NCI-H1417 treated with DMSO at 0.1 percent for 48 hours (cell line): ENCODE measurements around the gene SRP9.
"Not testable (repeated sequence)": the region's sequence is repeated elsewhere in the genome, so short reads cannot be mapped to it uniquely, and the experiment has no call there.

Experiments
- DNase-seq: peaks from one replicate; lab custom pipeline; 2025; lab: John Stamatoyannopoulos, UW

SRP9 gene

DNA sequence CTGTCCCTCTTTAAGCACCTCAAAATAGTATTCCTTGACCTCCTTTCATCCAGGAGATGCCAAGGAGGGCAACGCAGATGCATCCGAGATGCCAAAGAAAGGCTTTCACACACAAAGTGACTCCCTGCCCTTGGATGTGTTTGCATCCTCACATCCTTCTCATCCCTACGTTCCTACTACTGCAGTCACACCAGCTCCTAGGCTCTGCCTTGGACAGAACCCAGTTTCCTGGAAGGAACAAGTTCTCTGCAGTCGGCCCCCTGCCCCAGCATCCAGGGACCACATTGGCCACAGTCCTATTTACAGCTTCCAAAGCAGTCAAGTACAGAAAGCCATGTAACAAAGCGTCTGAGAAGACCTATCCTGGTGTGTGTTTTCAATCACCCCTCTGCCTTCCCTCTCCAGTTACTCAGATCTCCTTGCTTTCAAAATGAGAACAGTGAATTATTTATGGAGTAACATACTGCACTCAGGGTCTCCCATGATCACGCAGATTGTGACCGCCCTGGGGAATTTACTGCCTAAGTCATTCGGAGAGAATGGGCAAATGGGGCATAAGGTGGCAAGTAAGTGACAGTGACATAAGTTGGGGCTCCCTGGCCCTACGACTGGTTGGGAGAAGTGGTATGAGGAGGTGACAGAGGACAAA is 21.8 kb upstream of the SRP9 start:
- DNase-seq, result no peak

DNA sequence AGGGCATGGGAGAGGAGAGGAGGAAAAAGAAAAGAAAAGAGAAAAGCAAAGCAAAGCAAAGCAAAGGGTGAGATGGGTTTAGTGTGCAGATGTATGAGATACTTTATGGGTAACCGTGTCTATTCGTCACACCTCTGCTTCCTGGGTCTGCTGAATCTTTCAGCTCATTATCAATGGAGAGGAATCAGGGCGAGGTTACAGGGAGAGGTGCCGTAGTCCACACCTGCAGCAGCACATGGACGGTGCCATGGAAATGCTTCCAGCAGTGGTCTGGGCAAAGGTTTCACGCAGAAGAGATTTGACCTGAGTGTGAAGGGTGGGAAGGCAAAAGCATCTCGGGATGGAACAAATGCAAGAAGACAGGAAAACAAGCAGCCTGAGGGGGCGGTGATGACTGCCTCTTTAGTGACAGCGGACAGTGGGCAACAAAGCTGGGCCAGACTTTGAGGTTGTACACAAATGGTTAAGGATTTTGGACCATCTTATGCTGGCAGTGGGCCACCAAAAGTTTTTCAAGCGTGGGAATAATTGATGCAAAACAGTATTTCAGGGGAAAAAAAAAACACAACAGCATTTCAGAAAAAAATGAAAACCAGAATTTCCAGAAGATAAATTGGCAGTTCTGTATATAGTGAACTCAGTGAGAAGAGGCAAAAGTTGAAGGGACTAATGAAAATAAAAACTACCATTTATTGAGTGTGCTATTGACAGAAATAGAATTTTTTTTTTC is 19.5 kb upstream of the SRP9 start:
- no peak for DNase-seq

DNA sequence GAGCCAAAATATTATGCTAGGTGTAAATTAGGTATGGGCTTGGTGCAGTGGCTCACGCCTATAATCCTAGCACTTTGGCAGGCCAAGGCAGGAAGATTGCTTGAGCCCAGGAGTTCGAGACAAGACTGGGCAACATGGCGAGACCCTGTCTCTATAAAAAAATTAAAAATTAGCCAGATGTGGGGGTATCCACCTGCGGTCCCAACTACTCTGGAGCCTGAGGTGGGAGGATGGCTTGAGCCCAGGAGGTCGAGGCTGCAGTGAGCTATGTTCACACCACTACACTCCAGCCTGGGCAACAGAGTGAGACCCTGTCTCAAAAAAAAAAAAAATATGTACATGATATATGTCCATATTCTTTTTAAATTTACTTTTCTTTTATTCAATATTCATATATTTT is 17.7 kb upstream of the SRP9 start:
- not testable (repeated sequence) for DNase-seq

DNA sequence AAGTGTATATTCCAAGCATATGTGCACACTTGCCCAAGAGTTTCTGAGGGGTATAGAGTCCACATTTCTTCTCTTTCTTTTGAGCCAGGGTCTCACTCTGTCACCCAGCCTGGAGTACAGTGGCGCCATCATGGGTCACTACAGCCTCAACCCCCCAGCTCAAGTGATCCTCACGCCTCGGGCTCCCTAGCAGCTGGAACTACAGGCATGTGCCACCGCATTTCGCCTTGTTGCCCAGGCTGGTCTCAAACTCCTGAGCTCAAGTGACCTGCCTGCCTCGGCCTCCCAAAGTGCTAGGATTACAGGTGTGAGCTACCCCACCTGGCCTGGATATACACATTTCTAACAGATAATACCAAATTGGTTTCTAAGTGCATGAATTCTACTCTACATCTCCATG is 17.1 kb upstream of the SRP9 start:
- no peak for DNase-seq

DNA sequence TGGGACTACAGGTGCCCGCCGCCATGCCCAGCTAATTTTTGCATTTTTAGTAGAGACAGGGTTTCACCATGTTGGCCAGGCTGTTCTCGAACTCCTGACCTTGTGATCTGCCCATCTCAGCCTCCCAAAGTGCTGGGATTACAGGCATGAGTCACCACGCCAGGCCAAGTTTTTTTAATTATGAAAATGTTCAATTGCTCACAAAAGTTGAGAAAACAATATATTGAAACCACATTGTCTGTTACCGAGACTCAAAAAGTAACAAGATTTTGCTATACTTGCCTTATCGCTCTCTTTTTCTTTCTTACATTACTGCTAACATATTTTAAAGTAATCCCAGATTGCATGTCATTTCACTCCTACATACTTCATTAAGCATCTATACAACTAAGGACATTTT is 16.2 kb upstream of the SRP9 start:
- not testable (repeated sequence) for DNase-seq

DNA sequence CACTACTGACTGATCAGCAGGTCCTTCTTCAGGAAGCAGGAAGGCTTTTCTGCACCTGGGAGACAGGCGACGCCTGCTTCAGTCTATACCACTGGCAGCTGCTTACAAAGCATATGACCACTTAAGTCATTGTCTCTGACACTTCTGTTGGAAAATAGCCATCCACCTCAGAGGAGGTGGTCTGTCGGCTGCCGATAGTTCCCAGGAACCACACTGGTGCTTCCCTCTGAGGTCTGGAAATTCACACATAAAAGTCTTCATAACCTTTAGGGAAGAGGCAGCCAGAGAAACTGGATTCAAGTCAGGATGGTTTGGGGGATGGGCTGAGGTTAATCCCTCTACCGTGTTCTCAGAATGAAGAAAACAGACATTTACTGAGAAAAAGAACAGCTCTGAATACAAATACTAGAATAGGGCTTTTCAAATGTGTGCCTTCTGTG is 15.6 kb upstream of the SRP9 start:
- DNase-seq, result no peak

DNA sequence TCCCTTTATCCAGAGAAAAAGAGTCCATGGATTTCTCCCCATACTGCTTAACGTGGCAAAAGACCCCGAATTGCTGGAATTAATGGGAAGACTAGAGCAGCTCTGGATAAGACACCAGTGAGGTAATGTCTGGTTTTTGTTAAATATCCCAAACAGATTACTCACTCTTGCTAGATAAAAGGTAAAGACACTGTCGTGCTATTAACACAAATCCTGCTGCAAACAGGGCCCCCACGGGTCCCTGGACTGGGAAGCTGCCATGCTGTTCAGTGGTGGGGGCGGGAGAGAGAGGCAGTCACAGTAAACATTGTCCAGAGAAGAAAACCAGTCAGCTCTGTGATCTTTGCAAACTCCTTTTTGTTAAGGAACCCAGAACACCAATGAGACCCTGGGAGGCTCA is 15.2 kb upstream of the SRP9 start:
- no peak for DNase-seq

DNA sequence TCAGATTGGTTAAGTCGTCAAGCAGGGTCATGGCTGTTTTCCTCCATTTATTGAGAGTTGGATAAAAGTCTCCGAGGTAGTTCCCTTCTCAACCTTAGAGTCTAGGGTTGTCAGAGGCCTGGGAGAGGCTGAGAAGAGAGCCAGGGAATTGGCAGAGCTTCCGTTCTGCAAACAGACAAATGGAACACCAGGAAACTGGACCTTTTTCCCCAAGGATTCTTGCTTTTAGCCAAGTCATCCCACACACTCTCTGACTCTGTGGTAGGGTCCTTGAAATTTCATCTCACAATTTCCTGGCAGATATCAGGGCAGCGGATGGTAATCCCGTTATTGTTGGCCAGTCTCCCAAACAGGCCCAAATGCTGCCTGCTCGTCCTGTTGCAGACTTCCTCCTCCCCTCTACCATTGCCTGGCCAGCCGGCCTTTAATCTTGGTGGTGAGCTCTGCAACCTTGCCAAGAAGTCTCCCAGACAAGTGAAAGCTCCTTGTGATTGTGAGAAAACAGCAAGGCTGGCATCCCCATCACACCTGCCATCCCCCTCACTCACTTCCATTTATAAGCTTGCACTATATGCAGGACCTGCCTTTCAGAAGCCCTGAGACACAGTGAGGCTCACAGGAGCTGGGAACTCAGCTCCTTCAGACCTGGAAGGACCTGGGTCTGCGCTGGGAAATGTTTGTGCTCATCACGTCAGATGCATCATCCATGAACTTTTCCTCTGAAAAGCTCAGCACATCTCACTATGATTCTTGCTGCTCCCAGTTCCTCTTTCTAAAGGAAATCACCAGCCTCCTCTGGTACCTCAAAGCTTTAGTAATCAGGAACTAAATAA is 13.7 kb upstream of the SRP9 start:
- DNase-seq, result no peak

DNA sequence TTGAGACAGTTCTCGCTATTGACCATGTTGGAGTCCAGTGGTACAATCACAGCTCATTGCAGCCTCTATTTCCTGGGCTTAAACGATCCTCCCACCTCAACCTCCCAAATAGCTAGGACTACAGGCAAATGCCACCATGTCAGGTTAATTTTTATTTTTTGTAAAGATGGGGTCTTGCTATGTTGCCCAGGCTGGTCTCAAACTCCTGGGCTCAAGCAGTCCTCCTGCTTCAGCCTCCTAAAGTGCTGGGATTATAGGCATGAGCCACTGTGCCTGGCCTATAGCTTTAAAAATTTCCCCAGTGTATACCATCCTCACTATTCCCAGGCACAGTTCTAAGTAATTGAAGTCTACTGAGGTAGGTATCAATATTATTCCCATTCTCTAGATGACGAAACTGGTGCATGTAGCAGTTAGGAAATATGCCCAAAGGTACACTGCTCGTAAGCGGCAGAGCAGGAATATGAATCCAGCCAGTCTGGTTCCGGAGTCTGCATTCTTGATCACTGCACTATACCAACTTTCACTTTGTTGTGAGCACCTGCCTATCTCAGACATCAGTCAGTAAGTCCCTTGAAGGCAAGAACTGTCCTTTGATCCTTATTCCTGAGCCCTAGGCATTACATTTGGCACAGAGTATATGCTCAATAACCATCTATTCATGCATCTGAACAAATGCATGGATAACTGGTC is 11.5 kb upstream of the SRP9 start:
- no peak for DNase-seq

DNA sequence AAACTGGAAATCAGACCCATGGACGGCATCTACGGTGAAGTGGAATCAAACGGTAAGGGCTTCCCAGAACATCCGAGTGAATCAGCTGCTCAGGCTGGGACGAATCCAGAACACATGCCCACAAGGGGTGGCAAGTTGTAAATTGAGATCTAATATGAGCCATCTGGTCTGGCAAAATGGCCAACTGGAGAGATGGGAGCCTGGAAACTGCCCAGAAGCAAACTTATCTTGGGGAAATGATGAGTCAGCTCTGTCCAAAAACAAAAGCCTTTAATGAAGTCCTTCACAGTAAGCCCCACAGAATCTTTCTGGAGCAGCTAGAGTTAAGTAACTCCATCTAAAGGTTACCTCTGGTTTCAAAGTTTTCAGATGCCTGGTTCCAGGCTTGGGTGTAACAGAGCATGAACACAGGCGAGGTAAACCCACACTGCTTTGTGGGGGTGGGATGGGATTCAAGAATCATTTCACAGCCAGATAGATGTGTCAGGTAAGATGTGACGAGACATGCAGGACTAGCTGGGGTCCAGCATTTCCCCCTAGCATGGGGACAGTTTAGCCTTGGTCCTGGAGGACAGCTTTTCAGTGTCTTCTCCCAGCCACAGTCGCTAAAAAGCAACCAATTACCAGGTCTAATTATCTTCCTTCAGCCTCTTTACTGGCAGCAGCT is 10.5 kb upstream of the SRP9 start:
- DNase-seq, result no peak

DNA sequence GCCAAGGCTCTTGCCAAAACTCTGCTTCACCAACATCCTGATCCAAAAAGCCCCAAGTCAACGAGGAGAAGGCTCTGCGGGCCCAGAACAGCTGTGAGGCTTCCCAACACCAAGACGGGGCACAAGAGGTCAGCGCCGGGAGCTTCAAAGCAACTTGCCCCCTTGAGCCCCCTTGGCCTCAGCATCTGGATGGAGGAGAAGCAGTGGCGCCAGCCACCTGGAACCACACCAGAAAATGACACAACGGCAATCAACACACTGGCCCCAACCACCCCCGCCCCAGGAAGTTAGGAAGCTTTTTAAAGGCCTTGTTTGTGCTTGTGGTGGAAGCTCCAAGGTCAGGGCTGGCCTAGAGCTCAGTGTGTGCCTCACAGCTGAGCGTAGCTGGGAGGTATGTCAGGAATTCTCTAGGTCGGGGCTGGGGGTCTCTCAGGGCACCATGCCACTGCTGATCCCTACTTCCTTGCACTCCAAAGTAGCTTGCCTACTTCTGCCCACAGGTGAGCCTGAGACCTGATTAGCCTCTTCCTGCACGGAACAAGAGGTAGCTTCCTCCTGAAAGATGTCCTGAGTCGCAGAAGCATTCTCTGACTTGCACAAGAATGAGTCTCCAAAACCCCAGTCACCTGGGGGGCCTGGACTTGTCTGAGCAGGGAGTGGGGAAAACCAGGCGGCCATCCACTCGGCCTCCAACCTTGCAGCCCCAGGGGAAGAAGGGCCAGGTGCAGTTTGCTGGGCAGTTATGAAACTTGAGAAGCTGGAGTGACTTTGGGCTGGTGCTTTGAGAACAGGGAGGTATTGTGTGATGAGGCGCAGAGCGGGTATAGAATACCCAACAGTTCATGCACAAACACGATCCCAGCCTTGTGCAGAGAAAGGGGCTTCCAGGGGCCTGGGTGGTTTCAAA is 9.7 kb upstream of the SRP9 start:
- no peak for DNase-seq

DNA sequence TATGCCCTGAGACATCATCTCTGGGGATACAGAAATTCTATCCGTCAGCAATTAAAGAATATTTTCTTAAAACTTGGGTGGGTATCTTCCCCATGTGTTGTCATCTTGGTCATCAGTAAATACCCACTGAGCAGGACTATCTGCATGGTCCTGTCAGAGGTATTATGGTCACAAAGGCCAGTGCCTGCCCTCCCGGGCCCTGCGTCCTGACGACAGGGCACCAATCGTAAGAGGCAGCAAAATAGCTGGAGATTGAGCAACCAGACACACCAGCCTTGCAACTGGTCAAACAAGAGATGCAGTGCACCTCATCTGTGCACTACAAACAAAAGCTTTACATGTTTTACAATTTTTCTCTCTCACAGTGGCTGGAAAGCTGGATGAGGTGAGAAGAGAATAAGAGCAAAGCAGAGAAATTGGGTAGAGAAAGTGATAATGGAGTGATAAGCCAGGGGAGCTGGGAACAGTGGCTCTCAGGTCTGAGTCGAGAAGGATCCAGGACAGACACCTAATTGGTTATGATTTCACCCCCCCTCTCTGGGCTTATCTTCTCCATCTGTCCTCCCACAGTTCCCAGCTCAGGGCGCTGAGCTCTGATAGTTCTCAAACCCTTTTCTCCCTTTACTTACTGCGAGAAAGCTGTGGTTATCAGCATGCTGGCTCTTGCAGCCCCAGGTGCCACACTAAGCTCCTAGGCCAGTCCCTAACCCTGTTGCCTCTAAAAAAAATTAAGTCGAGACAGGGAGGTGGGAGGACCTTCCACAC is 8.8 kb upstream of the SRP9 start:
- no peak for DNase-seq

DNA sequence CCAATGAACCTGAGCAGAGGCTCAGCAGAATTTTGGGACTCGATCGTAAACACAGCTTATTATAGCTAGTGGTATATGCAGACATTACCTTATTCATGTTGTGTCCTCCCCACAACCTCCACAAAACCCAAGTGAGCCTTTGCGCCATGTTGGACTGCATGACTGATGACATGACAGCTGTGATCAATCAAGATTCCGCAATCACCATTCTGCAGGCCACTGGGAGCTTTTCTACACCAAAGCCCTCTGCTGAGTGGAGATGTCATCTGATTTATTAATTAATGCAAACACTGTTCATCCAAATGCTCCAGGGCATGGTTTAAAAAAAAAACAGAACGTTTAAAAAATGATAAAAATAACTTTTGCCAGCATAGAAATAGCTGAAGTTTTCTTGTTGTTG is 7.9 kb upstream of the SRP9 start:
- DNase-seq, result no peak

DNA sequence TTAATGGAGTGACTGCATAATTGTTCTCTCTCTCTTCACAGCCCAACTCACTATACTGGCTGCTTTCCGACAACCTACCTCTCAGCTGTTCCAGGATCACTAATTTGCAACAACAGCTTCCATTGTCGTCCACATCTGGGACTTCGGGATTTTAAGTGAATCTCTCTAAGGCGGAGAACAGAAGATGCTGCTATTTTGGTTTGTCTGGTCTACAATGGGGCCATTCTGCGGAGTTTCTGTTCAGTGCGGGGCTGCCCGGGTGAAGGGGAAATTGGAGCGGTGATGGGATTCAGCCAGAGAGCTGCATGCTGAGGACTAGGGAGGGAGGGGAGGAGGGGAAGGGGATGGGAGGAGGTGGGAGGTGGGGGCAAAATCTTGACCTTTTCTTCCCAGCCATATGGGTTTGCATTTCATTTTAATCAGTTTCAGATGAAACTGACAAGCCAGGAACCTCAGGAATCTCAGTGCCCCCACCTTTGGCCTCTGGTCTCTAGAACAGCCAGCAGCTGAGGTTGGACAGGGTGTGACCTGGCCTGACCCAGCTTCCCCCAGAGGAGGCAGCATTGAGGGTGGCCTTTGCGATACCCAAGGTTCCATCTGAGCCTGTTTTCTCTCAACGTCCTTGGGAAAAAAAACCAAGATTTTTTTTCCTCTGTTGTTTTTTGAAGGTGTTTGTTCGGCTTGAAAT is 6.9 kb upstream of the SRP9 start:
- DNase-seq, result no peak

DNA sequence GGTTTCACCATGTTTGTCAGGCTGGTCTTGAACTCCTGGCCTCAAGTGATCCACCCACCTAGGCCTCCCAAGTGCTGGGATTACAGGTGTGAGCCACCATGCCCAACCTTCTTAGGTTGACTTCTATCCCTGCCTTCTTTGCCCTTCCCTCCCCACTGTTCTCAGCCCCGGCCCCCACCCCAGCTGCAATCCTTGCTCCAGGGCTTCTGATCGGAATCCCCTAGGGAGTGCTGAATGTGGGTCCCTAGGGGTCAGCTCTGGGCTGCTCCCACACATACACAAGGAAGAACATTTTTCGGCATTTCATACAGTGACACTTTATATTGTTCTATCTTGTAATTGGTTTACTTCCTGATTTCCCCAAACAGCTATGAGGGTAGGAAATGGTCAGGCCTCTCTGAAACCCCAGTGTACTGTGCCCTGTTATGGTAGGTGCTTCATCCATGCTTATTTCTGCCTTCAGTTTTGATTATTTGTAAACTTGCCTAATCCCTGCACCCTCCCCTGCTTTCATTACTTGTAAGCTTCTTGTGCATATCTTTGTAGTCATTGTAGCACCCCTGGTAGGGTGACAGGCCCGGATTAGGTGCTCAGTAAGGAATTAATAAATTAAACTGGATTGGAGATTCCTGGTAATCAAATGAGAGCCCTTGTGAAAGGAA is 5.8 kb upstream of the SRP9 start:
- no peak for DNase-seq

DNA sequence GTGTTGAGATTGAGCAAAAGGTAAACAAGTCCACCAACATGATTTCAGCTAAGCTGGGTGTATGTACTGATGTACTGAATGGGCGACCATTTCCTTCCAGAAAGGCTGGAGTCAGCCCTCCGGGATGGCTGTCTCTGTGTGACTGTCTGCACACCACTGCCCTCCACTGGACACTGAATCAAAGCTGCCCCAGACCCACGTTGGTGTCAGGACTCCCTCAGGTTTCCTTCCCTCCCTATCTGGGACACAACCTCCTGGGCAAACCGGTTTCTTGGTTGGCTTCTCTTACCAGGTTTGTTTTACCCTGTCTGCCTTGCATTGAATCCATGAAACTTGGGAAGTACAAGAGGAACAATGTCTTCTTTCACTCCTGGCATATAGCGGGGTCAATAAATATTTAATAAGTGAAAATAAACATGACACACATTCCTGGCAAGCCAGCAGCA is 5.3 kb upstream of the SRP9 start:
- DNase-seq, result peak; percentile 41

DNA sequence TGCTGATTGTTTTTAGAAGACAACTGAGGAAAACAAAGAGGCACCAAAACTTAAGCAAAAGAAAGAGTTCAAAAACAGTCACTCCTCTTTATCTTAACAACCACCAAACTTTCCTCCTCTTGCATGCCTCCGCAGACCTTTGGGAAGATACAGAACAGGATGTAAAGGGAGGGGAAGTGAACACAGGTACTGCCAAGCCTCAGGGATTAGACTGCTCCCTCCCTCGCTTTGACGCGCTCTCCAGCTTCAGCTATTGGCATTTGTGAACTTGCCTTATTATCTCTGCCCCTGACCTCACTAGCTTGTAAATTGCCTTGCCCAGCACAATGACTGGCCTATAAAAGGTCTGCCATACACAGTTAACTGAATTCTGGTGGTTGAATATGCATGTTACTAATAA is 4.8 kb upstream of the SRP9 start:
- no peak for DNase-seq

DNA sequence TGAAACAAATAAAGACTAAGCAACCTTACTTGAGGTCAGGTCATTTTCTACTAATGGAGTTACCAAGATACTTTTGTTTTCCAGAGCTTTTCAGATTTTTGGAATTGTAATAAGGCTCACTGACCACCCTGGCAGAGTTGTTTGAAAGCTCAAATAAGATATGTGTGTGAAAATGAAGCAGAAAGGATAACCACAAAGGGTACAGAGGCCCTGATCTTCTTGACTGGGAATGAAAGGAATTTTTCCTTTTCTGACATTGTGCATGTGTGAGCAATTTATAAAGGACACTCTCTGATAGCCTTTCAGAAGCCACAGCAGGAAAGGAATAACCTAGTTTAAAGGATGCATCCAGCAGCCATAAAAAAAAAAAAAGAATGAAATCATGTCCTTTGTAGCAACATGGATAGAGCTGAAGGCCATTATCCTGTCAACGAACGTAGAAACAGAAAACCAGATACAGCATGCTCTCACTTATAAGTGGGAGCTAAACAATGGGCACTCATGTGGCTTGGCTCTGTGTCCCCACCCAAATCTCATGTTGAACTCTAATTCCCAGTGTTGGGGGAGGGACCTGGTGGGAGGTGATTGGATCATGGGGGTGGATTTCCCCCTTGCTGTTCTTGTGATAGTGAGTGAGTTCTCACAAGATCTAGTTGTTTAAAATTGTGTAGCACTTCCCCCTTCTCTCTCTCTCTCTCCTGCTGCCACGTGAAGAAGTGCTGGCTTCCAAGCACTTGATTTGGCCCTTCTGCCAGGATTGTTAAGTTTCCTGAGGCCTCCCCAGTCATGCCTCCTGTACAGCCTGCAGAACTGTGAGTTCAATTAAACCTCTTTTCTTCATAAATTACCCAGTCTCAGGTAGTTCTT is 3.1 kb upstream of the SRP9 start:
- no peak for DNase-seq
